Neural progenitor cell (in vitro differentiated cells): Measurements from ENCODE around the gene AK2. TPM values are rescaled to one million over a fixed set of nuclear protein-coding genes. Genes with fewer than 3 reads are reported as not detected.

ENCODE experiments used
- DNase-seq: peaks from one replicate; pipeline ENCODE4 v3.0.0-alpha.2; 2016; ENCODE audit warnings: low spot score
- H2AFZ ChIP-seq: fragments of 200-600 bp; sonication (generic); replicated peaks from 2 replicates; pipeline ENCODE4 v1.6.1; 2016; ENCODE audit warnings: antibody characterized with exemption
- H3F3A ChIP-seq: fragments of 200-600 bp; sonication (generic); 2 replicates; pipeline ENCODE4 v1.6.1; 2016; ENCODE audit warnings: antibody characterized with exemption, low read depth
- H3K27ac ChIP-seq: fragments of 200-600 bp; sonication (generic); 2 replicates; pipeline ENCODE4 v1.5.1; 2016; ENCODE audit warnings: mild to moderate bottlenecking
- H3K27me3 ChIP-seq: fragments of 200-600 bp; sonication (generic); 2 replicates; pipeline ENCODE4 v1.6.1; 2016; ENCODE audit warnings: mild to moderate bottlenecking, moderate library complexity
- H3K36me3 ChIP-seq: fragments of 200-600 bp; sonication (generic); 2 replicates; pipeline ENCODE4 v1.5.1; 2016
- H3K4me1 ChIP-seq: fragments of 200-600 bp; sonication (generic); 2 replicates; pipeline ENCODE4 v1.6.1; 2016; ENCODE audit warnings: mixed run types
- H3K4me2 ChIP-seq: fragments of 200-600 bp; sonication (generic); 2 replicates; pipeline ENCODE4 v1.6.1; 2016
- H3K4me3 ChIP-seq: fragments of 200-600 bp; sonication (generic); 2 replicates; pipeline ENCODE4 v1.5.1; 2016
- H3K79me2 ChIP-seq: fragments of 200-600 bp; sonication (generic); 2 replicates; pipeline ENCODE4 v1.6.1; 2016; ENCODE audit warnings: low read depth
- H3K9ac ChIP-seq: fragments of 200-600 bp; sonication (generic); 2 replicates; pipeline ENCODE4 v1.6.1; 2016
- H3K9me3 ChIP-seq: fragments of 200-600 bp; sonication (generic); 2 replicates; pipeline ENCODE4 v1.5.1; 2016; ENCODE audit warnings: low read depth
- H4K20me1 ChIP-seq: fragments of 200-600 bp; sonication (generic); 2 replicates; pipeline ENCODE4 v1.6.1; 2016; ENCODE audit warnings: low read depth
- H3K27ac Mint-ChIP-seq: 3 replicates; pipeline ENCODE4 v1.8.0; 2021; ENCODE audit warnings: mixed read lengths
- H3K27me3 Mint-ChIP-seq: 2 replicates; pipeline ENCODE4 v1.8.0; 2022; ENCODE audit warnings: low read depth, mild to moderate bottlenecking, inconsistent platforms, moderate library complexity, mixed read lengths; ENCODE audit not compliant: insufficient read depth
- H3K36me3 Mint-ChIP-seq: 3 replicates; pipeline ENCODE4 v1.8.0; 2021; ENCODE audit warnings: mixed read lengths
- H3K4me1 Mint-ChIP-seq: 3 replicates; pipeline ENCODE4 v1.8.0; 2021; ENCODE audit warnings: mixed read lengths
- H3K4me3 Mint-ChIP-seq: 3 replicates; pipeline ENCODE4 v1.8.0; 2021; ENCODE audit warnings: mild to moderate bottlenecking, moderate library complexity, mixed read lengths
- H3K9me3 Mint-ChIP-seq: 3 replicates; pipeline ENCODE4 v1.8.0; 2020; ENCODE audit warnings: mixed read lengths
- EZH2 ChIP-seq: fragments of 200-600 bp; sonication (generic); IDR thresholded peaks from 2 replicates; pipeline ENCODE4 v1.6.1; 2017; ENCODE audit warnings: antibody characterized with exemption, mild to moderate bottlenecking, moderate library complexity
- EZH2phosphoT487 ChIP-seq: fragments of 200-600 bp; sonication (generic); IDR thresholded peaks from 2 replicates; pipeline ENCODE4 v1.6.1; 2017; ENCODE audit warnings: antibody characterized with exemption
- total RNA-seq: library from RNA; depleted of rRNA; stranded (reverse); fragments of >200 nt; gene quantifications from 2 replicates; pipeline ENCODE4 v1.2.3, GENCODE V29; 2015; ENCODE audit warnings: low replicate concordance
- TF ChIP-seq, protein P1 (sequence below): fragments of 200-600 bp; sonication (generic); IDR thresholded peaks from 2 replicates; pipeline ENCODE4 v1.5.1; 2017; ENCODE audit warnings: antibody characterized with exemption, mild to moderate bottlenecking

AK2 gene
- total RNA-seq, 1 donor from 2014 or later = 128 TPM

DNA sequence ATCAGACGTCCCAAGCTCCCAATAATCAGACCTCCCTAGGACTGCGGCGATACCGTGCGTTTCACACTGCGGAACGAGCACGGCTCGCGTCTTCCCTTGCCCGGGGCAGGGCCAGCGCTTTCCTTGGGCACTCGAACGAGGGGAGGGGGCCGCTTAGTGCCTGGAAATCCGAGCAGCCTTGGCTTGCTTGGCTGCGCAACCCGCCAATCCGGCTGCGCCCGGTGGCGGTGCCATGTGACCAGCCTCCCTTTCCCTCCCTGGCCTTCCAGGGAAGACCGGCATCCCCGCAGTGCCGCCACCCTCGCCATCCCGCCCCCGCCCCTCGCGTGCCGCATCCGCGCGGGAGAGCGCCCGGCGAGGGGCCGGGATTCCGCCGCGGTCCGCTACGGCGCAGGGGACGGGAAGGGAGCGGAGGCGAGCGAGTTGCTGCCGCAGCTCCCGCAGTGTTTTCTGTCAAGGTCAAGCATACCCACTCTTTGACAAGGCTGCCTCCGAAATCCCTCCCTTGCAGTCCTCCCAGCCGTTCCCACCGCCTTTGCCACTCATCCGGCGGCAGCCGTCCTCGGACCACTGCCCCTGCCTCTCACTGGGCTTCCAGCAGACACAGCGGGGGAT, 63.8 kb downstream of the AK2 start:
- H3K36me3 ChIP-seq = no peaks in the 10 kb centered on the region
- H3K27ac ChIP-seq = no peak overlapping the region
- no peak overlapping the region for H3K27ac Mint-ChIP-seq
- H3K4me3 ChIP-seq = peak overlapping the region; percentile 47
- TF ChIP-seq EZH2 = peak; percentile 45
- no peak for TF ChIP-seq EZH2phosphoT487
- no peaks in the 10 kb centered on the region for H3K9me3 ChIP-seq
- H3K27me3 ChIP-seq = peaks cover 54% of the 10 kb centered on the region
- peak overlapping the region; percentile 85 for H3K4me3 Mint-ChIP-seq
- H3K27me3 Mint-ChIP-seq = peaks cover 21% of the 10 kb centered on the region
- H3K9me3 Mint-ChIP-seq = peaks cover 10% of the 10 kb centered on the region
- H3K79me2 ChIP-seq = no peaks in the 10 kb centered on the region
- no peak overlapping the region for H3K9ac ChIP-seq
- H3F3A ChIP-seq = no peaks in the 10 kb centered on the region
- H3K4me2 ChIP-seq = peak overlapping the region; percentile 77
- H3K36me3 Mint-ChIP-seq = no peaks in the 10 kb centered on the region
- no peaks in the 10 kb centered on the region for H3K4me1 ChIP-seq
- H3K4me1 Mint-ChIP-seq = peaks cover 7% of the 10 kb centered on the region
- H2AFZ ChIP-seq = peak overlapping the region; percentile 35
- DNase-seq = peak; percentile 91
- H4K20me1 ChIP-seq = no peaks in the 10 kb centered on the region

DNA sequence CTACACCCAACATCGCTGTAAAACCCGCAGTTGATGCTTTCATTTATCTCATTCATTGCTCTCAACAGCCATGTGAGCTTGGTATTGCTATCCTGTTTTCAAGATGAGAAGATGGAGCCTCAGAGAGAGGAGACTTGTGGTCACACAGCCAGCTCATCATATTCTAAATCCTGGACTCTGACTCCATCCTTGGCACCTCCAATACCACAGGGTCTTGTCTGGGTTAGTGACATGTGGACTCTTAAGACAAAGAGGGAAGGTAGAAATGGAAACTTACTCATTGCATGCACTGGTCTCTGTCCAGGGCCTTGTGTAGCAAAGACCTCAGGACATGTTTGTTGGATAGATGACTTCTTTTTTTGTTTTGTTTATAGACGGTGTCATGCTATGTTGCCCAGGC, 65.1 kb downstream of the AK2 start:
- TF ChIP-seq EZH2phosphoT487 (no peak), EZH2 (no peak)
- TF ChIP-seq, protein P1, sequence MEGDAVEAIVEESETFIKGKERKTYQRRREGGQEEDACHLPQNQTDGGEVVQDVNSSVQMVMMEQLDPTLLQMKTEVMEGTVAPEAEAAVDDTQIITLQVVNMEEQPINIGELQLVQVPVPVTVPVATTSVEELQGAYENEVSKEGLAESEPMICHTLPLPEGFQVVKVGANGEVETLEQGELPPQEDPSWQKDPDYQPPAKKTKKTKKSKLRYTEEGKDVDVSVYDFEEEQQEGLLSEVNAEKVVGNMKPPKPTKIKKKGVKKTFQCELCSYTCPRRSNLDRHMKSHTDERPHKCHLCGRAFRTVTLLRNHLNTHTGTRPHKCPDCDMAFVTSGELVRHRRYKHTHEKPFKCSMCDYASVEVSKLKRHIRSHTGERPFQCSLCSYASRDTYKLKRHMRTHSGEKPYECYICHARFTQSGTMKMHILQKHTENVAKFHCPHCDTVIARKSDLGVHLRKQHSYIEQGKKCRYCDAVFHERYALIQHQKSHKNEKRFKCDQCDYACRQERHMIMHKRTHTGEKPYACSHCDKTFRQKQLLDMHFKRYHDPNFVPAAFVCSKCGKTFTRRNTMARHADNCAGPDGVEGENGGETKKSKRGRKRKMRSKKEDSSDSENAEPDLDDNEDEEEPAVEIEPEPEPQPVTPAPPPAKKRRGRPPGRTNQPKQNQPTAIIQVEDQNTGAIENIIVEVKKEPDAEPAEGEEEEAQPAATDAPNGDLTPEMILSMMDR = no peak
- H3K9ac ChIP-seq = no peak overlapping the region
- Mint-ChIP-seq H3K27me3 (peaks cover 19% of the 10 kb centered on the region), H3K36me3 (no peaks in the 10 kb centered on the region), H3K27ac (no peak overlapping the region), H3K9me3 (peaks cover 10% of the 10 kb centered on the region), H3K4me1 (peaks cover 7% of the 10 kb centered on the region), H3K4me3 (peak overlapping the region; percentile 77)
- H3K36me3 ChIP-seq = no peaks in the 10 kb centered on the region
- no peak for DNase-seq
- no peaks in the 10 kb centered on the region for H3K79me2 ChIP-seq
- H3K4me3 ChIP-seq = no peak overlapping the region
- H3K27ac ChIP-seq = no peak overlapping the region
- no peaks in the 10 kb centered on the region for H4K20me1 ChIP-seq
- no peak overlapping the region for H2AFZ ChIP-seq
- no peaks in the 10 kb centered on the region for H3K4me1 ChIP-seq
- no peaks in the 10 kb centered on the region for H3K9me3 ChIP-seq
- peaks cover 66% of the 10 kb centered on the region for H3K27me3 ChIP-seq
- no peaks in the 10 kb centered on the region for H3F3A ChIP-seq
- no peak overlapping the region for H3K4me2 ChIP-seq

DNA sequence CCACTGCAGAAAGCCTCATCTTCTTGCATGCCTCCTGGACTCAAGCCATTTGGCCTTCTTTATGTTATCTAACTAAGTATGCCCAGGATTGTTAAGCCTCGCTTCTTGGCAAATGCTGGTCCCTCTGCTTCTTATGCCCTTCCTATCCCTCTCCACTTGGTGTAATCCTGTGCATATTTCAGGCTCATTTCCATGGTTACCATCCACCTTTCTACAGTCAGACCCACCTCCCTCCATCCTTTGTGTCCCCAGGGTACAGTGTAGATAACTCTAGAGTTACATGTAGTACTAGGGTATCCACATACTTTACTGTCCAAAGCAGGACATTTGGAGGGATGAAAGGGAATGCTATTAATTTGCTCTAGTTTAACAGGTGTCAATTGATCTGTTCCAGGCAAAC, 65.5 kb downstream of the AK2 start:
- Histone ChIP-seq H3K27me3 (peaks cover 66% of the 10 kb centered on the region), H3K36me3 (no peaks in the 10 kb centered on the region), H3K4me2 (no peak overlapping the region), H4K20me1 (no peaks in the 10 kb centered on the region), H3F3A (no peaks in the 10 kb centered on the region), H3K4me3 (no peak overlapping the region), H3K9me3 (no peaks in the 10 kb centered on the region), H3K9ac (no peak overlapping the region), H3K27ac (no peak overlapping the region), H2AFZ (no peak overlapping the region), H3K4me1 (no peaks in the 10 kb centered on the region), H3K79me2 (no peaks in the 10 kb centered on the region)
- Mint-ChIP-seq H3K27ac (no peak overlapping the region), H3K36me3 (no peaks in the 10 kb centered on the region), H3K27me3 (peaks cover 19% of the 10 kb centered on the region), H3K4me3 (no peak overlapping the region), H3K4me1 (peaks cover 7% of the 10 kb centered on the region), H3K9me3 (peaks cover 9% of the 10 kb centered on the region)
- TF ChIP-seq, protein P1 = no peak
- TF ChIP-seq EZH2 (no peak), EZH2phosphoT487 (no peak)
- no peak for DNase-seq

DNA sequence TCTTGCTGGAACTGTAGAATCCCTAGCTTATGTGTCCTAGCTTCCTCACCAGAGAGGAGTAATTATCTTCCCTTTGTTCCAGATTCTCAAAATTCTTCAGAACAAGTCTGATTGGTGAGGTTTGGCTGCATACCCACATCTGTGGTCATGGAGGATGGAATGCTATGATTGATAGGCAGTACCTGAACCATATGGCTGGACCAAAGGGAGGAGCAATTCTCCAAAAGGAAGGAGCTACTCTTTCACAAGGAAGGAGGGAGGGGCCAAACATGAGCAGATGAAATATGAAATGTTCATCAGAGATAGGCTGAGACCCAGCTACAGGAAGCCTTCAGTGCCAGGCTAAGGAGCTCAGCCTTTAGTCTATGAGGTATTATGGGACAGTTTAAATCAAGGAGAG, 67.1 kb downstream of the AK2 start:
- H3F3A ChIP-seq = peaks cover 6% of the 10 kb centered on the region
- H3K9me3 ChIP-seq = no peaks in the 10 kb centered on the region
- H3K27ac ChIP-seq = no peak overlapping the region
- H3K27ac Mint-ChIP-seq = no peak overlapping the region
- H3K4me3 ChIP-seq = no peak overlapping the region
- no peaks in the 10 kb centered on the region for H3K4me1 ChIP-seq
- H4K20me1 ChIP-seq = no peaks in the 10 kb centered on the region
- H3K36me3 ChIP-seq = no peaks in the 10 kb centered on the region
- no peaks in the 10 kb centered on the region for H3K79me2 ChIP-seq
- H2AFZ ChIP-seq = no peak overlapping the region
- H3K36me3 Mint-ChIP-seq = no peaks in the 10 kb centered on the region
- no peaks in the 10 kb centered on the region for H3K9me3 Mint-ChIP-seq
- H3K27me3 ChIP-seq = peaks cover 66% of the 10 kb centered on the region
- no peak overlapping the region for H3K4me3 Mint-ChIP-seq
- peaks cover 14% of the 10 kb centered on the region for H3K27me3 Mint-ChIP-seq
- no peak for DNase-seq
- H3K4me2 ChIP-seq = no peak overlapping the region
- H3K4me1 Mint-ChIP-seq = peaks cover 12% of the 10 kb centered on the region
- no peak overlapping the region for H3K9ac ChIP-seq
- TF ChIP-seq EZH2 (no peak), EZH2phosphoT487 (no peak)
- TF ChIP-seq, protein P1 = no peak
